Stimulated activated CD4-positive, alpha-beta T cell treated with anti-CD3 and anti-CD28 coated beads, Interleukin-2, amount 100 ng/mL, for 24 hours (primary cell): ENCODE data around the gene INTS12.

ENCODE experiments used
- DNase-seq, 2 donors: peaks; one replicate each; pipeline ENCODE4 v3.0.0-alpha.2; 2020

INTS12 gene

DNA sequence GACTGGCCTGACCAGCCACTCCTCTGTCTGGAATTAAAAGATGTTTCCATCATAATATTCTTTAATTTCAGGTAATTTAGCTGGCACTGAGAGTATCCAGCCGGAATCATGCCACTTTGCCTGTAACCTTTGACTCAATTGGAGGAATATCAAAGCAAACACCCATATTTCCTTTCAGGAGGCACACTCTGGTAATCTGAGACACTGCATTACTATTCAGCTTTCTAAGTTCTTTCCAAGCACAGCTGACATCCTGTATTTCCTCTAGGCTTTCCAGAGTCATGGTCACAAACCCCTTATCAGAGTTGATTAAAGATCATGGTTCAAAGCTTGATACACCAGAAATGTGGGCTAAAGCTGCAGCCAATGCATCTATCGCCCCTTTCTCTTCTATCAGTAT lies 29.3 kb downstream of the INTS12 start:
- DNase-seq, result no peak

DNA sequence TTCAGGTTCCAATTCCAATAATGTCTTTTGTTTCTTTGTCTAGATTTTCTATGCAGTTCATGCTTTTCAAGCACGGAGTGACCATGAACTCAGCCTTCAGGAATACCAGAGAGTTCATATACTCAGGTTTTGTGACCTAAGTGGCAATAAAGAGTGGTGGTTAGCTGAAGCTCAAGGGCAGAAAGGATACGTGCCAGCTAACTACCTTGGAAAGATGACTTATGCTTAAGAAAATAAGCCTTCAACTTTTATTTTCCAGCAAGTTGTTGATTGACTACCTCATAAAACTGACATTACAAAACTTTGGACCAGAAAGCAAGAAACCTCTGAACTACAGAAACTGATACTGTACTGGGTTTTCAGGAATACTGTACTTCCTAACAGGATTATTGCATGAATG lies 30.8 kb downstream of the INTS12 start:
- no peak for DNase-seq

DNA sequence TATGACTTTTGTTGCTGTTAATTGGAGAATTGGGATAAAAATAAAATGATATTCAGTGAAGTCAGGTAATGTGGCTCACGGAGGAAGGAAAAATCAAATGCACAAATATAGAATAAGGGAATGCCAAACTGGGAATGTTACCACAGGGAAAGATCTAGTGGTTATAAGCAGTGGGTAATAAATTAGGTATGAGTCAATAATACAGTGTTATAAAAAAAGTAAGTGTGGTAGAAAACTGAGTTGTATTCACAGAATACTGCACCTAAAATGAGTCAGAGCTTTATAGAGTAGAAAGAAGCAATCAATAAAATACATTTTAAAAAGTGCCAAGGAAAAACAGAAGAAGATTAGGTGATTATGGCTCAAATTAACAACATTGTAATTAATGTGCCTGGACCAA lies 34.5 kb downstream of the INTS12 start:
- no peak for DNase-seq

GRCh38 chr4:105671301-105671700 lies 37.2 kb downstream of the INTS12 start:
- no peak for DNase-seq

DNA sequence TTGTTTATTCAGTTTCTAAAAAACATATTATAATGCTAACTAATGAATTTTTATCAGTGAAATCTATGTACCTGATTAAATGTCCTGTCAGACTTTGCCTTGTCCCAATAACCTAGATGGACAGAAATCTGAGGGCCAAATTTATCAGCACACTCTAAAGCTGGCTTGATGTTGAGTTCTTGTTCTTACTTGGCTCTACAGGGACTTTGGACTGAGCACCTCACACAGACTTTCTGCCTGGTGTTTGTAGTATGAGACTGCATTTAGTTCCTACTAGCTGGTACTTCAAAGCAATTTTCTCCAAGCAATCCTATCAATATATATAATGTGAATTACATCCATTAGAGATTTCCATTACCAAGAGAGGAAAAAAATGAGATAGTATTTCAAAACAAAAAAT lies 37.8 kb downstream of the INTS12 start:
- no peak for DNase-seq

GRCh38 chr4:105666693-105667092 lies 41.8 kb downstream of the INTS12 start:
- DNase-seq, result no peak

DNA sequence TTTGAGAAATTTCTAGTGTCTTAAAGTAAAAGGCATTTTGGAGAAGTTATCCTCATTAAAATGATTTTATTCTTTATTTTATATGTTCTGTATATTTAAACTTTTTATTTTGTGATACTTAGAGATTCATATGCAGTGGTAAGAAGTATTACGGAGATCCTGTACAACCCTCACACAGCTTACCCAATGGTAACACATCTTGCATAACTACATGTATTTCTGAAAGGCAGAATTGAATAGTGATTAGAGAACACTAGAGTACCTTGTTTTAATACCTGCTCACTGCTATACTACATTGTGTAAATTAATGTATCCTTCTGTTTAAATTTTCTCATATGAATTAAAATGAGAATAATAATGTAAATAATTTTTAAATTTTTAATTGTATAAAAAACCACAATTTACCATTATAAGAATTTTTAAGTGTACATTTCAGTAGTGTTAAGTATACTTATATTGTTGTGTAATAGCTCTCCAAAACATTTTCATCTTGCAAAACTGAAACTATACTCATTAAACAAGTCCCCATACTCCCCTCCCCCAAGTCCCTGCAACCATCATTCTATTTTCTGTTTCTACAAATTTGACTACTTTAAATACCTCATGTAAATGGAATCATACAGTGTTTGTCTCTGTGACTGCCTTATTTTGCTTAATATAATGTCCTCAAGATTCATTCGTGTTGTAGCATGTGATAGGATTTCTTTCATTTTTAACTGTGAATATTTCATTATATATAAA lies 45.4 kb downstream of the INTS12 start:
- DNase-seq, result no peak

- DNase-seq, result no peak
Measured at GRCh38 chr4:105661028-105661427, 47.5 kb downstream of the INTS12 start.

DNA sequence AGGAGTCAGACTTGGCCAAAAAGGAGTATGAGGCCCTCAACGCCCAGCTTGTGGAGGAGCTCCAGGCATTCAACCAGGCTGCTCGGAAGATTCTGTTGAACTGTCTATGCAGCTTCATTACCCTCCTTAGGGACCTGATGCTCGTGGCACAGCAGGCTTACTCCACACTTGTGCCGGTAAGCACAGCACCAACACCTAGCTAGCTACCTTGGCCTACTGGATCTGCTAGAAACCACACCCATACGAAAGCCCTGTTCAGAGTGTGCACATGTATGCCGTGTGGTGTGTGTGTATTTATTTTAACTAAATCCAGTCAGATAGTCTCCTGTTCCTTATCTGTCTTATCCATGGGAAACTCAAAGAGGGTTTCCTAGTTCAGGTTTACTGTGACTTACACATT lies 49.3 kb downstream of the INTS12 start:
- DNase-seq, result no peak

- no peak for DNase-seq
Measured at GRCh38 chr4:105657117-105657765, 51.2 kb downstream of the INTS12 start.

GRCh38 chr4:105652286-105652888 lies 56.1 kb downstream of the INTS12 start:
- no peak for DNase-seq

DNA sequence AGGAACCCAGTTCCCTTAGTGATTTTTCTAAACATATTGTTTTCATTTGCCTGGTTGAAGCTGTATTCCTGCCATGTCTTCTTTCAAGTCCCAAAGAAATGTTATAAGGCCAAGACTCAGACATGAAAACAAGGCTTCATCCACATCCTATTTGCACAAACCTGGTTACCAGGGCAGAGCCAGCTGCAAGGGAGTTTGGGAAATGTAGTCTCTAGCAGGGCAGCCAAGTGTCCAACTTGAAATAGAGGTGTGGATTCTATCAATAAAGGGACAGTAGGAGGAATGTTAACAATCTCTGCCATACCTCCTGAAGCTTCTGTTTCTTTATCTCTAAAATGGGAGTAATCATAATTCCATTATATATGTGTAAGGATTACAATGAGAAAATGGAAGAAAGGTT lies 56.6 kb downstream of the INTS12 start:
- no peak for DNase-seq

DNA sequence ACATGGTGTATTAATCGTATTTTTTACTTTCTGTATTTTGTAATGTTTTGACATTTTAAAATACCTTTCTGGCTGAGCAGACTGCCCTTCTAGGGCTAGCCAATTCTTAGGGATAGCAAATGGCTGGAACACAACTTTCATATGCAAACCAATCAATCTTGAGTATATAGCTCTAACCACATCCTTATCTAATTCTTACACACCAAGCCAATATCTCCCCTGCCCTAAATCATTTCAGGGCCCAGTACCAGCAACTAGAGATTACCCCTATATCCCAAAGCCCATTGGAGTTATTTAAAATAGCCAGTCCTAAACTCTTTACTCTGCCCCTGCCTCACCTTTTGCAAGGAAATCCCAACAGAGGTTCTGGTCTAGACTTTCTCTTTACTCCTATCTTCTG lies 58.3 kb downstream of the INTS12 start:
- DNase-seq, result no peak

DNA sequence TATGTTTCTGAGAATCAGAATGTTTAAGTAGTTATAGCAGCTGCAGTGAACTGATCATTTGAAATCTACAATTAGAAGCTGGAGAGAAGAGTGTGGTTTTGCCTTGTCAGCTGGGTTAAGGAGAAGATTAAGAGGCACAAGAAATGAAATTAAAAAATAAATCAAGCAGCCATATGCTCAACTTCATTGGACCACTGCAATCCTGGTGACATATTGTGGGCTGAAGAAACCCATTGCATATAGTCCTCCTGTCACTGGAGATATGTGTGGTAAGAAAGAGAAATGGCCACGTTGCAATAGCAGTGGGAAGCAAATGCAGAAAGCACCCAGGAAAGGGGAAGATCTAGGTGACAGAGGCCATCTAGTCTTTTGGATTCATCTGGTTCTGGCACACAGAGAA lies 63.0 kb downstream of the INTS12 start:
- no peak for DNase-seq

- DNase-seq, result no peak
Measured at GRCh38 chr4:105644257-105644656, 64.2 kb downstream of the INTS12 start.

DNA sequence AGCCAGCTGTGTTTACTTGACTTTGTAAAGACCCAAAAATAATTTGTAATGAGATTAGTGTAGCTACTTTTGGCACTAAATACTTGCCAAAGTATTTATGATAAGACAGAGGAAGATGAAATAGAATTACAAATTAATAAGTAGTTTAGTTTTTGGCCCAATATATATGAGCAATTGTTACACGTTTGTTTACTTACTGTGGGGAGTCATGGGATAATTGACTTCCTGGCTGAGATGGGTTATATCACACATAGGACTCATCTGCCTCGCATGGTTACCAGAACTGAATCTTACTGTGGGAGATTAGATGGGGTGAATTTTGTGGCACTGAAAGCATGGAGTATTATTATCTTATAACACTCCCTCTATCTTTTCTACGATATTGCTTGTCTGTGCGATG lies 66.6 kb downstream of the INTS12 start:
- no peak for DNase-seq

DNA sequence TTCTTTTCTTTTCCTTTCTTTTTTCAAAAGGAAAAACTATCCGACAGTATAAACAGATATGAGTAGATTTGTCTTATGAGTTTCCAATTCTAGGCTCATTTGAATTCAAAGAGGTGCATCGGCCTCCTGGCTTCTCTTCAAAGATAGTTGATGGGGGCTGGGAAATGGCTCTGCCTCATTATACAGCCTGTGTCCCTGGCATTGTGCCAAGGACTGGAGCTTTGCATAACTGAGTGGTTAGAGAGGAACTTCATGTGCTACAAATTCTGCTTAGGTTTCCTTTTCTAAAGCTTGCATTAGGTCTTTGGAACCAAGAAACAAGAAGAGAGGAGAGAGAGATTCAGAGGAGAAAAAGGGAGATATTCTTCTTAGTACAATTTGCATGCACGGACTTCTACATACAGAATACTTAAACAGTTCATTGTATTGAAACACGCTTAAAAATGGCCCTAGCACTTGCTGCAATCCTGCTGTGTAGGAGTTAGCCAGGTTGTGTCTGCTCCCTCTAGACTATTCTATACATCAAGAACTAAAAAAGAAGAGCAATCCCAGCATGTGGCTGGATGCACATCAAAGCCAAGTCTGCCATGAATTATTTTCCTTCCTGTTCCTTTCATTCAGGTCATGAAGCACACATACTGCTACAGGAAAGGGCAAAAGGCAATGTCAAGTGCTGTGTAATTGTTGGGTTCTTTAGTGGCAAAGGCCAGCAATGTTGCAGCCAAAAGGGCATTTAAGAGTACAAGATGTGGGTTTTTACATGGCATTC lies 70.9 kb downstream of the INTS12 start:
- DNase-seq, result no peak

DNA sequence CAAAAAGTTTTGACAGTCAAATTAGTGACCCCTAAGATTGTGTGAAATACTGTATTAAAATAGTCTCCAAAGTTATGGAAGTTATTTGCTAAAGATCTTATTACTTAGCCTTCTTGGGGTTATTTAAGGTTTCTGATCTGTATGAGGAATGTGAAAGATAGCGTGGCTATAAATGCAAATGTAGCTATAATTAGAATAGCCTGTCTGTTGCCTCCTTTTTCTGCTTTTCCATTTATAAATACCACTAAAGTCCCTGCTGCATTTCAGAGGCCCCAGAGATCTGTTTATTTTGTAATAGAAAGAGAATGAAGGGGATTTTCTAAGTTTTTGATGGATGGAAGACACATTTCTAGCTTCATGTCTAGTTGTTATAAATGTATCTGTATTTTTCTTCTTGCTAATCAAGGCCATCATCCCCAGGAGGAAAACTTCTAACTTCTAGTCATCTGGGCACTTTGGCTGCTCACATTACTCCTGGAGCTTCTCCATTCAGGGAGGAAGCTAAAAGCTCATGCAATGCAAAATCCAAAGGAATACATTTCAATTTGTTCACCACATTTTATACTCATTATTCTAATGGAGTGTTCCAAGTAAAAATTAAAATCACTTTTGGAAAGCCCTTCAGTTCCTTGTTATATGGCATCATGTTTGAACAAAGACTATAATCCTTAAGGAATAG lies 73.9 kb downstream of the INTS12 start:
- DNase-seq, result no peak

GRCh38 chr4:105633241-105633640 lies 75.2 kb downstream of the INTS12 start:
- DNase-seq, result no peak
